ENCODE data around the gene MRPL30.
"Not testable (repeated sequence)": the region's sequence is repeated elsewhere in the genome, so short reads cannot be mapped to it uniquely, and the experiment has no call there.

Gene MRPL30

GRCh38 chr2:99187011-99187410 is 6.0 kb downstream of the MRPL30 start:
- no peak for DNase-seq

GRCh38 chr2:99188357-99188756 is 7.4 kb downstream of the MRPL30 start:
- no peak for DNase-seq

- DNase-seq, result no peak
Observed at GRCh38 chr2:99190548-99190947, 9.6 kb downstream of the MRPL30 start.

GRCh38 chr2:99192364-99192763 is 11.4 kb downstream of the MRPL30 start:
- DNase-seq, result not testable (repeated sequence)

- DNase-seq, result no peak
Observed at GRCh38 chr2:99198103-99198841, 17.3 kb downstream of the MRPL30 start.

GRCh38 chr2:99200076-99200800 is 19.3 kb downstream of the MRPL30 start:
- DNase-seq, result no peak

- no peak for DNase-seq
Observed at GRCh38 chr2:99201959-99202678, 21.1 kb downstream of the MRPL30 start.

GRCh38 chr2:99205491-99205890 is 24.5 kb downstream of the MRPL30 start:
- no peak for DNase-seq

GRCh38 chr2:99216096-99216495 is 35.1 kb downstream of the MRPL30 start:
- DNase-seq, result no peak

- no peak for DNase-seq
Observed at GRCh38 chr2:99217929-99218501, 37.0 kb downstream of the MRPL30 start.

- not testable (repeated sequence) for DNase-seq
Observed at GRCh38 chr2:99233177-99233576, 52.2 kb downstream of the MRPL30 start.

GRCh38 chr2:99238599-99238998 is 57.6 kb downstream of the MRPL30 start:
- DNase-seq, result no peak

- no peak for DNase-seq
Observed at GRCh38 chr2:99240431-99240830, 59.4 kb downstream of the MRPL30 start.

- no peak for DNase-seq
Observed at GRCh38 chr2:99242151-99242550, 61.2 kb downstream of the MRPL30 start.

All from NCI-H2029 treated with DMSO at 0.1 percent for 48 hours (cell line).